Neural cell (in vitro differentiated cells): ENCODE measurements around the gene CLK3.

Experiments used
- CTCF ChIP-seq: fragments of 450-650 bp; IDR thresholded peaks from 2 replicates; pipeline ENCODE4 v1.5.1; 2014; ENCODE audit warnings: antibody characterized with exemption, mild to moderate bottlenecking, moderate library complexity; ENCODE audit not compliant: poor library complexity, severe bottlenecking
- POLR2AphosphoS5 ChIP-seq: IDR thresholded peaks from 2 replicates; pipeline ENCODE4 v1.6.1; 2012
- RAD21 ChIP-seq: fragments of 450-650 bp; conservative IDR thresholded peaks from 2 replicates; pipeline ENCODE4 v1.6.1; 2014; ENCODE audit warnings: antibody characterized with exemption, mild to moderate bottlenecking, moderate library complexity
- REST ChIP-seq: IDR thresholded peaks from 2 replicates; pipeline ENCODE4 v1.6.1; 2012; ENCODE audit warnings: borderline replicate concordance
- TAF1 ChIP-seq: IDR thresholded peaks from 2 replicates; pipeline ENCODE4 v1.6.1; 2012; ENCODE audit warnings: low read depth

DNA sequence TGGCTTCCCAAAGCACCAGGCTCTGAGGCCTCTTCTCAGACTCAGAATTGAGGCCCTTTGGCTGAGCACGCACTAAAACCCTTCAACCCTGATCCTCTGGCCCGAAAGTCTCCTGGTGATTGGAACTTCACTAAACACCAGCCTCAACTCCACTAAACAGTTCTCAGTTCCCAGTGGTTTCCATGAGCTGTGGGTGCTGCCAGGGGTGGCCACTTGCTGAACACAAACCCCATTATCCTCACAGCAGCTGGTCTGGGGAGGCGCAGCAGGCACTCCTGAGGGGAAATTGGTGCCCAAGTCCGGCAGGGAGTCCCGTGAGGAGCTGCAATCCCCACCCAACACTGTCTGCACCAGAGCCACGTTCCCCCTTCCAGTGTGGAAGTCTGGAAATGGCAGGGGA is 3.8 kb upstream of the CLK3 start:
- no peak for TF ChIP-seq CTCF
- no peak for TF ChIP-seq REST
- TF ChIP-seq RAD21 = no peak
- no peak for TF ChIP-seq TAF1
- TF ChIP-seq POLR2AphosphoS5 = no peak
